ENCODE measurements around the gene C8A. TPM values are rescaled to one million over a fixed set of nuclear protein-coding genes. Genes with fewer than 3 reads are reported as not detected.

The C8A gene
- total and polyA plus RNA-seq, 2 of the 13 experiments (the other 11 are each of a cell fraction or from before 2014, with no cell fraction given), result 10.5 to 15.0 TPM

GRCh38 chr1:56854521-56855099 lies at the start of gene C8A (continued):
- TF ChIP-seq PAXIP1 (CRISPR knock-in tag; conservative IDR thresholded peaks at IDR 0.05), result peak; percentile 99
- no peak for TF ChIP-seq DNMT3B (CRISPR knock-in tag; conservative IDR thresholded peaks at IDR 0.05)
- TF ChIP-seq MZF1 (CRISPR knock-in tag; IDR thresholded peaks at IDR 0.05; ENCODE audit: borderline replicate concordance), result no peak
- no peak for TF ChIP-seq ZNF496 (CRISPR knock-in tag; IDR thresholded peaks at IDR 0.05; ENCODE audit: insufficient replicate concordance)
- TF ChIP-seq CHD2 (IDR thresholded peaks at IDR 0.05; ENCODE audit: low read depth, low read length), result no peak
- TF ChIP-seq ZNF674 (CRISPR knock-in tag; IDR thresholded peaks at IDR 0.05; ENCODE audit: low read depth), result no peak
- TF ChIP-seq ZNF281 (CRISPR knock-in tag; IDR thresholded peaks at IDR 0.05; ENCODE audit: borderline replicate concordance), result peak; percentile 32; the same call in 1 of the 2 replicates
- TF ChIP-seq POGZ (CRISPR knock-in tag; IDR thresholded peaks at IDR 0.05), result peak; percentile 71
- no peak for TF ChIP-seq TAF15 (IDR thresholded peaks at IDR 0.05; ENCODE audit: low read depth, low read length, poor library complexity, severe bottlenecking)
- TF ChIP-seq PHF21A (CRISPR knock-in tag; IDR thresholded peaks at IDR 0.05), result peak; percentile 80; the same call in 1 of the 2 replicates
- peak; percentile 53 for TF ChIP-seq POLR2AphosphoS5 (IDR thresholded peaks at IDR 0.05; ENCODE audit: low read depth, low read length)
- peak; percentile 68 for TF ChIP-seq DMAP1 (CRISPR knock-in tag; IDR thresholded peaks at IDR 0.05)
- no peak for TF ChIP-seq THAP9 (CRISPR knock-in tag; IDR thresholded peaks at IDR 0.05; ENCODE audit: borderline replicate concordance)
- TF ChIP-seq ZBTB3 (CRISPR knock-in tag; IDR thresholded peaks at IDR 0.05; ENCODE audit: borderline replicate concordance, low read depth), result 0 out of 2 replicates have a peak, but pooled peaks have one; percentile 28
- TF ChIP-seq CBFB (CRISPR knock-in tag; IDR thresholded peaks at IDR 0.05), result 0 out of 2 replicates have a peak, but pooled peaks have one; percentile 57
- TF ChIP-seq CAMTA2 (CRISPR knock-in tag; IDR thresholded peaks at IDR 0.05; ENCODE audit: borderline replicate concordance), result no peak
- no peak for TF ChIP-seq MAZ (IDR thresholded peaks at IDR 0.05; ENCODE audit: borderline replicate concordance, low read depth, low read length)
- TF ChIP-seq MAZ (CRISPR knock-in tag; IDR thresholded peaks at IDR 0.05; ENCODE audit: low read depth), result no peak
- no peak for TF ChIP-seq ZC3H4 (CRISPR knock-in tag; IDR thresholded peaks at IDR 0.05; ENCODE audit: borderline replicate concordance)
- TF ChIP-seq ZNF260 (CRISPR knock-in tag; IDR thresholded peaks at IDR 0.05; ENCODE audit: borderline replicate concordance, low read depth), result no peak
- no peak for TF ChIP-seq ZNF775 (CRISPR knock-in tag; IDR thresholded peaks at IDR 0.05; ENCODE audit: borderline replicate concordance)

All from HepG2 (cell line).